Naive thymus-derived CD4-positive, alpha-beta T cell (primary cell): ENCODE results near the gene TAF13. TPM values are rescaled to one million over a fixed set of nuclear protein-coding genes. Genes with fewer than 3 reads are reported as not detected.
A peak's percentile ranks its signal among the peaks of the same experiment; 100 is the strongest.

Experiments used
- ATAC-seq: fragments of 150-1000 bp; cut with Tn5 transposase; 2 replicates; pipeline ENCODE4 v1.10.0; 2021; ENCODE audit warnings: mild to moderate bottlenecking, moderate library complexity
- CTCF ChIA-PET: fragments of 350-600 bp; sonication (Branson Sonifier 250); formaldehyde crosslinking; loops from one replicate; lab custom pipeline; 2021; ENCODE audit warnings: antibody characterized with exemption; lab: Charles Lee
- POLR2A ChIA-PET: fragments of 350-600 bp; sonication (Branson Sonifier 250); formaldehyde crosslinking; loops from one replicate; lab custom pipeline; 2021; ENCODE audit warnings: antibody characterized with exemption, inconsistent platforms; lab: Charles Lee
- DNase-seq, 9 donors: peaks; one replicate each; pipeline versions ENCODE4 v3.0.0 to v3.0.0-alpha.2; 2020 to 2022; ENCODE audit warnings: mixed read lengths in 1 of 9
- H3K27ac ChIP-seq: one replicate; pipeline ENCODE4 v1.7.0; 2013; ENCODE audit warnings: mild to moderate bottlenecking, low read depth, low read length, moderate library complexity
- H3K27me3 ChIP-seq, 2 donors: one replicate each; pipeline ENCODE4 v1.7.0; 2013; ENCODE audit warnings: low read length in 2 of 2, mild to moderate bottlenecking in 2 of 2, moderate library complexity in 2 of 2; ENCODE audit not compliant: control insufficient read depth in 2 of 2, insufficient read depth in 2 of 2
- H3K36me3 ChIP-seq, 3 experiments: 1 replicate in 2 of 3; 2 replicates in 1 of 3; pipeline ENCODE4 v1.7.0; 2013; ENCODE audit warnings: low read length in 3 of 3, mild to moderate bottlenecking in 3 of 3, moderate library complexity in 1 of 3; ENCODE audit not compliant: insufficient read depth in 3 of 3, control insufficient read depth in 2 of 3
- H3K4me1 ChIP-seq, 2 donors: one replicate each; pipeline ENCODE4 v1.7.0; 2013; ENCODE audit warnings: low read length in 2 of 2, mild to moderate bottlenecking in 2 of 2, moderate library complexity in 1 of 2; ENCODE audit not compliant: control insufficient read depth in 2 of 2, insufficient read depth in 2 of 2
- H3K4me3 ChIP-seq: 2 replicates; pipeline ENCODE4 v1.7.0; 2013; ENCODE audit warnings: mild to moderate bottlenecking, low read length
- H3K9me3 ChIP-seq, 3 experiments: 1 replicate in 2 of 3; 2 replicates in 1 of 3; pipeline ENCODE4 v1.7.0; 2013; ENCODE audit warnings: low read length in 3 of 3; ENCODE audit not compliant: control insufficient read depth in 2 of 3
- H3K27ac Mint-ChIP-seq, 9 donors: one replicate each; pipeline ENCODE4 v1.8.0; 2020 to 2022; ENCODE audit warnings: mixed read lengths in 9 of 9, mild to moderate bottlenecking in 8 of 9, moderate library complexity in 5 of 9, inconsistent platforms in 2 of 9
- H3K27me3 Mint-ChIP-seq, 5 donors: one replicate each; pipeline ENCODE4 v1.8.0; 2021 to 2022; ENCODE audit warnings: mixed read lengths in 5 of 5, mild to moderate bottlenecking in 1 of 5
- H3K36me3 Mint-ChIP-seq, 5 donors: one replicate each; pipeline ENCODE4 v1.8.0; 2020 to 2022; ENCODE audit warnings: mixed read lengths in 5 of 5, mild to moderate bottlenecking in 3 of 5, inconsistent platforms in 1 of 5
- H3K4me1 Mint-ChIP-seq, 7 donors: one replicate each; pipeline ENCODE4 v1.8.0; 2020 to 2022; ENCODE audit warnings: mixed read lengths in 7 of 7, mild to moderate bottlenecking in 3 of 7, inconsistent platforms in 1 of 7
- H3K4me3 Mint-ChIP-seq, 10 donors: one replicate each; pipeline ENCODE4 v1.8.0; 2020 to 2022; ENCODE audit warnings: mild to moderate bottlenecking in 10 of 10, mixed read lengths in 10 of 10, moderate library complexity in 6 of 10, inconsistent platforms in 2 of 10
- H3K9me3 Mint-ChIP-seq, 11 donors: one replicate each; pipeline ENCODE4 v1.8.0; 2020 to 2022; ENCODE audit warnings: mixed read lengths in 11 of 11, mild to moderate bottlenecking in 4 of 11, inconsistent platforms in 1 of 11, moderate library complexity in 1 of 11
- intact Hi-C, 2 donors: fragments of 100-400 bp; cut with micrococcal nuclease; formaldehyde crosslinking; loops; one replicate each; pipeline ENCODE4 v1.15.1; 2023
- polyA plus RNA-seq, 2 donors: library from polyadenylated mRNA; unstranded; fragments of 300-500 nt; fragmentation: Illumina TruSeq; gene quantifications; one replicate each; pipeline ENCODE4 v1.2.3, GENCODE V29; 2021
- total RNA-seq, 6 experiments: library from RNA in 5 of 6; stranded (reverse) in 5 of 6; gene quantifications; 1 replicate in 5 of 6; 2 replicates in 1 of 6; pipeline ENCODE4 v1.2.3 and lab custom pipeline; 2021 to 2026

Gene TAF13
- total and polyA plus RNA-seq, 7 experiments from 2014 or later = 0.77 to 23.6 (median 11.0) TPM

GRCh38 chr1:109109906-109110305 lies 34.1 kb upstream of the TAF13 start:
- DNase-seq = no peak
- H3K27ac ChIP-seq = no peak overlapping the region
- ATAC-seq = no peak
- H3K4me3 ChIP-seq = no peak overlapping the region
- Mint-ChIP-seq H3K36me3 (peaks cover 0 to 2% (median 0%) of the 10 kb centered on the region in 5 donors), H3K4me3 (no peak overlapping the region), H3K4me1 (peaks cover 21 to 36% (median 27%) of the 10 kb centered on the region in 7 donors), H3K27ac (no peak overlapping the region), H3K27me3 (peaks cover 0 to 47% (median 0%) of the 10 kb centered on the region in 5 donors), H3K9me3 (peaks cover 0 to 9% (median 0%) of the 10 kb centered on the region in 11 donors)
- no peaks in the 10 kb centered on the region for H3K9me3 ChIP-seq
- ChIA-PET CTCF (interaction anchor here (4.0 to 4.3 kb wide), 2 partner anchors 9 to 282 kb away, joined by 32 to 39 read pairs; no protein-coding TSS in a partner anchor), POLR2A (interaction anchor here (0.6 to 8.1 kb wide), 2 partner anchors 9 to 104 kb away, joined by 3 to 89 read pairs; partner anchors contain the start of gene SARS1)
- no peaks in the 10 kb centered on the region for H3K36me3 ChIP-seq
- intact Hi-C loops = loop anchor here (5.0 kb wide), 4 partner anchors 52 to 548 kb away; partner anchors contain the start of genes EEIG2 (in 1 of the 2) and SORT1 (in 1 of the 2)
- H3K4me1 ChIP-seq = peaks cover 16 to 21% of the 10 kb centered on the region in 2 donors
- no peaks in the 10 kb centered on the region for H3K27me3 ChIP-seq

DNA sequence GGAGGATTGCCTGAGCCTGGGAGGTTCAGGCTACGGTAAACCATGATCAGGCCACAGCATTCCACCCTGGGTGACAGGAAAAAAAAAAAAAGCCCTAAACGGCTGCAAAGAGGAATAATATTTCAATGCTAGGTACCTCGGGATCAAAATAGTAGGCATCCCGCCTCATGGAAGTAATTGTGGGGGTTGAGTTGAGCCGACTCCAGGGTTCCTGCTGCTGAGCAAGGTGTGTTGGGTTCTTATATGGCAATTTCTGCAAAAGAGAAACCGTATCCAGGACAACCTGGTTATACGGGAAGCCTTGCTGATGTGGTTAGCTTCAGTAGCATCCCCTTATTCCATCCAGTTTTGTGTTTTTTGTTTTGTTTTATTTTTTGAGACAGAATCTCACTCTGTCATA lies 32.0 kb upstream of the TAF13 start:
- Histone ChIP-seq H3K4me3 (no peak overlapping the region), H3K27me3 (no peaks in the 10 kb centered on the region), H3K27ac (no peak overlapping the region), H3K36me3 (no peaks in the 10 kb centered on the region), H3K9me3 (no peaks in the 10 kb centered on the region), H3K4me1 (peaks cover under 1 to 6% of the 10 kb centered on the region in 2 donors)
- H3K4me1 Mint-ChIP-seq = peaks cover 7 to 20% (median 8%) of the 10 kb centered on the region in 7 donors
- peak overlapping the region in 1 of 9 donors; percentile 39 for H3K27ac Mint-ChIP-seq
- peaks cover 0 to 2% (median 0%) of the 10 kb centered on the region in 11 donors for H3K9me3 Mint-ChIP-seq
- POLR2A ChIA-PET = interaction anchor here (0.6 to 0.8 kb wide), 2 partner anchors 15 to 32 kb away, joined by 3 to 6 read pairs; partner anchors contain the start of gene TAF13
- no peak for ATAC-seq
- no peak for DNase-seq
- H3K36me3 Mint-ChIP-seq = peaks cover 0 to 6% (median 0%) of the 10 kb centered on the region in 5 donors
- H3K4me3 Mint-ChIP-seq = no peak overlapping the region
- CTCF ChIA-PET = interaction anchor here (1.1 kb wide), 1 partner anchor 8 kb away, joined by 3 read pairs; no protein-coding TSS in a partner anchor
- intact Hi-C loops = no loop called here
- H3K27me3 Mint-ChIP-seq = peaks cover 0 to 37% (median 0%) of the 10 kb centered on the region in 5 donors

DNA sequence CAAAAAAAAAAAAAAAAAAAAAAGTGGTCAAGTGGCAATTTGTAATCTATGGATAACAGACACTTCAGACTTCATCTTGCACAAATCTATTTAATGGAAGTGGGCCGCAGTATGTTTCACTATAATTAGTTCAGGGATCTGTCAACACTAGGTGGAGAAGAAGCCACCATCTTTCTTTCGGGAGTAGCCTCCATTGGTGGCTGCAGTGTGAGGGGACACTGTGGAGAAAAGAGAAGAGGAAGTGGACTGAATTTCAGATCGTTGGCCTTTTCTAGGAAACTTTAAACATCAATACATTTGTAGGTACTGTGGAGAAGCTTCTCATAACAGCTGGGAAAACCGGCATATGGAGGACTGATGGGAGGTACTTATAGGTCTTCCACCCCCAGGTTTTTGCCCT lies 30.1 kb upstream of the TAF13 start:
- H3K4me1 Mint-ChIP-seq = peaks cover 4 to 13% (median 6%) of the 10 kb centered on the region in 7 donors
- H3K4me1 ChIP-seq = peaks cover 0 to 5% of the 10 kb centered on the region in 2 donors
- no peaks in the 10 kb centered on the region for H3K9me3 ChIP-seq
- H3K27me3 Mint-ChIP-seq = peaks cover 0 to 26% (median 0%) of the 10 kb centered on the region in 5 donors
- H3K27ac Mint-ChIP-seq = peak overlapping the region in 7 of 9 donors; percentile 48 to 72 (median 54)
- intact Hi-C loops = no loop called here
- ChIA-PET CTCF (no interaction called here), POLR2A (no interaction called here)
- H3K9me3 Mint-ChIP-seq = no peaks in the 10 kb centered on the region
- no peak overlapping the region for H3K4me3 Mint-ChIP-seq
- ATAC-seq (no peak), DNase-seq (no peak)
- H3K36me3 ChIP-seq = no peaks in the 10 kb centered on the region
- H3K27ac ChIP-seq = no peak overlapping the region
- H3K27me3 ChIP-seq = no peaks in the 10 kb centered on the region
- H3K4me3 ChIP-seq = no peak overlapping the region
- H3K36me3 Mint-ChIP-seq = peaks cover 0 to 10% (median 3%) of the 10 kb centered on the region in 5 donors

- Histone ChIP-seq H3K27ac (no peak overlapping the region), H3K27me3 (no peaks in the 10 kb centered on the region), H3K4me3 (no peak overlapping the region), H3K36me3 (peaks cover 0 to 7% (median 0%) of the 10 kb centered on the region in 3 experiments), H3K4me1 (peaks cover 0 to 5% of the 10 kb centered on the region in 2 donors), H3K9me3 (no peaks in the 10 kb centered on the region)
- ATAC-seq = no peak
- Mint-ChIP-seq H3K27ac (peak overlapping the region in 4 of 9 donors; percentile 17 to 72 (median 44)), H3K27me3 (peaks cover 0 to 14% (median 0%) of the 10 kb centered on the region in 5 donors), H3K9me3 (peaks cover 0 to 5% (median 0%) of the 10 kb centered on the region in 11 donors), H3K4me3 (peak overlapping the region in 1 of 10 donors; percentile 41), H3K36me3 (peaks cover 0 to 12% (median 3%) of the 10 kb centered on the region in 5 donors), H3K4me1 (peaks cover 5 to 15% (median 10%) of the 10 kb centered on the region in 7 donors)
- POLR2A ChIA-PET = no interaction called here
- no peak for DNase-seq
- intact Hi-C loops = loop anchor here in 1 of 2 donors (5.0 kb wide), 2 partner anchors 902 to 1233 kb away; partner anchors contain the start of genes RBM15 and SLC25A24
- CTCF ChIA-PET = no interaction called here
Measured at GRCh38 chr1:109104364-109105151, 28.8 kb upstream of the TAF13 start.

- peak overlapping the region; percentile 80 for H3K4me3 ChIP-seq
- intact Hi-C loops = loop anchor here (1.0 to 5.0 kb wide), 14 partner anchors 10 to 1237 kb away; partner anchors contain the start of genes TMEM167B (in 2 of the 2), WDR47 (in 2 of the 2), ATXN7L2 (in 1 of the 2) and CLCC1 (in 1 of the 2)
- Mint-ChIP-seq H3K36me3 (peaks cover 0 to 12% (median 3%) of the 10 kb centered on the region in 5 donors), H3K4me1 (peaks cover 5 to 22% (median 13%) of the 10 kb centered on the region in 7 donors), H3K27ac (peak overlapping the region; percentile 92 to 99 (median 96)), H3K4me3 (peak overlapping the region; percentile 93 to 99 (median 98)), H3K27me3 (peaks cover 0 to 2% (median 0%) of the 10 kb centered on the region in 5 donors), H3K9me3 (peaks cover 0 to 5% (median 0%) of the 10 kb centered on the region in 11 donors)
- peak; percentile 98 for ATAC-seq
- ChIA-PET CTCF (interaction anchor here (0.6 to 3.7 kb wide), 13 partner anchors 8 to 408 kb away, joined by 3 to 39 read pairs (median 3); partner anchors contain the start of genes ELAPOR1 and TMEM167B), POLR2A (interaction anchor here (0.6 to 5.6 kb wide), 30 partner anchors 9 to 922 kb away, joined by 3 to 89 read pairs (median 6); partner anchors contain the start of genes CLCC1, ELAPOR1, GNAI3 and HENMT1)
- H3K9me3 ChIP-seq = no peaks in the 10 kb centered on the region
- no peaks in the 10 kb centered on the region for H3K27me3 ChIP-seq
- H3K36me3 ChIP-seq = peaks cover 0 to 11% (median 0%) of the 10 kb centered on the region in 3 experiments
- peaks cover 0 to 5% of the 10 kb centered on the region in 2 donors for H3K4me1 ChIP-seq
- DNase-seq = peak; percentile 90 to 98 (median 97)
- H3K27ac ChIP-seq = peak overlapping the region; percentile 88
Measured at GRCh38 chr1:109099938-109100773, 24.4 kb upstream of the TAF13 start.
